Astrocyte of the spinal cord (primary cell): ENCODE data around the gene SPATA12.

Experiments
- DNase-seq: peaks from one replicate; pipeline ENCODE4 v3.0.0; 2011; ENCODE audit warnings: low read depth, low spot score
- H3K4me3 ChIP-seq: 2 replicates; pipeline ENCODE4 v1.5.1; 2011; ENCODE audit warnings: low read depth, mild to moderate bottlenecking, low read length, moderate library complexity
- CTCF ChIP-seq: IDR thresholded peaks from 2 replicates; pipeline ENCODE4 v1.5.1; 2012; ENCODE audit warnings: low read depth, mild to moderate bottlenecking, low read length, inconsistent platforms
- in situ Hi-C: cut with HindIII; loops from 2 replicates; pipeline ENCODE4 v1.10.0; 2017; ENCODE audit warnings: low sequenced_read_pairs

SPATA12 gene, protein sequence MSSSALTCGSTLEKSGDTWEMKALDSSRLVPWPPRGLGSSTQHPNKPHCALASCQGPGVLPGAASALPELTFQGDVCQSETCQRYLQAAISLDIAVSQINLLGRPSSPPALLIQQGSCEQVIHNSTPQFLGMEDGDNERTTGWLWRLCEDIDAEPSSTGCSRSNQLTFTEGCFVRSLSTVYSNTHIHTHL

DNA sequence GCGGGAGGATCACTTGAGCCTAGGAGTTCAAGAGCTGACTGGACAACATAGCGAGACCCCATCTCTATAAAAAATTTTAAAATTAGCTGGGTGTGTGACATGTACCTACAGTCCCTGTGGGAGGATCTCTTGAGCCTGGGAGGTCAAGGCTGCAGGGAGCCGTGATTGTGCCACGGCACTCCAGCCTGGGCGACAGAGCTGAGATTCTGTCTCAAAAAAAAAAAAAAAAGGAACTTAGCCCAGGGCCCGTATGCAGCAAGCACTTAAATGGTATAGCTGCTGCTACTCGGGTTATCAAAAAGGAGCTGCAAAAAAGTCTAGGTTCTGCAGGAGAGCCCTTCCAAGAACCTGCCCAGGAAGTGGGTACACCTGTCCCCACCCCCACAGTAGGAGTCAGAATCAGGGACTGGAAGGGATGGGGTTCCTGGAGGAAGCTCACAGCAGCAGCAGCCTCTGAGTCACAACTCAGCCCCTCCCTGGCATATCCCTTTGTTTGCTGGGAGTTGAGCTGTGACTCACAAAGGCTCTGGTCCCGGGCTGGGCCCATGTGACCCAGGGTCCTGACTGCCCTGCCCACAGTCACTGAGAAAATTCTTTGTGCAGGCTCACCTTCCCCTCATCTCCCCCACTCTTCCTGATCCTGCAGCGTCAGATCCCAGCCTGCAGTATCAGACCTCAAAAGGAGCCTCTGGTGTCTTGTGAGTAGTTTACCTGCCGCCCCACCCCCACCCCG is at the start of gene SPATA12:
SPATA12 (plus strand) TSS at position 576 of the 733 bp plus-strand sequence. CDS start 13,031 bp downstream, outside the sequence.
- no peak for TF ChIP-seq CTCF
- in situ Hi-C loops, result no loop called here
- H3K4me3 ChIP-seq, result no peak within 1 kb of the TSS
- DNase-seq, result peak; percentile 91

DNA sequence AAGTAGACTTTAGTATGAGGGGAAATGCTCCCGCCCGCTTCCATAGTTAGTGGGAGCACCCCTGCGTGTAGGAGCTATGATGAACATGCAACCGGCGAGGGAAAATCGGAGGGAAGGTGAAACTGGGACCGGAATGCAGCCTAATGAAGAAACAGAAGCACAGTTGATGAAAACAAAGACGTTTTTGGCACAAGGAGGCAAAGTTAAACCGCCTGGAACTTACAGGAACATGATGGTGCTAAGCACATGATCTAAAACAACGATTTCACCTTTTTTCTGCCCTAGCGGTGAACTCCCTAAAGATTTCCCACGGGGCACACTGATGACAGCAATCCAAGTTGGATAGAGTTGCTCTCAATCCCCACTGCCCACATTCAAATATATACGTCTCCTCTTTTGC is 49.4 kb upstream of the SPATA12 start:
- no peak for DNase-seq
- TF ChIP-seq CTCF, result no peak
- no peak overlapping the region for H3K4me3 ChIP-seq
- in situ Hi-C loops, result no loop called here

- DNase-seq, result no peak
- H3K4me3 ChIP-seq, result no peak overlapping the region
- in situ Hi-C loops, result no loop called here
- no peak for TF ChIP-seq CTCF
These were observed 47.6 kb upstream of the SPATA12 start for GRCh38 chr3:57012847-57013246.

DNA sequence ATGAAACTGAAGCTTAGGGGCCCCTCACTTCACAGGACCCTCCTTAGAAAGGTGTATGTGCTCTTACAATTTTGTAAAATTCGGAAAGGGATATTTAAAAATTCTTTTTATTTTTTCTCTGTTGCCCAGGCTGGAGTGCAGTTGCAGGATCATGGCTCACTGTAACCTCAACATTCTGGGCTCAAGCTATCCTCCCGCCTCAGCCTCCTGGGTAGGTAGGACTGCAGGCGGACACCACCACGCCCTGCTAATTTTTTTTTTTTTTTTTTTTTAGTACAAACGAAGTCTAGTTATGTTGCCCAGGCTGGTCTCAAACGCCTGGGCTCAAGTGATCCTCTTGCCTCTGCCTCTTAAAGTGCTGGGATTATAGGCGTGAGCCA is 45.1 kb upstream of the SPATA12 start:
- H3K4me3 ChIP-seq, result no peak overlapping the region
- in situ Hi-C loops, result no loop called here
- no peak for DNase-seq
- no peak for TF ChIP-seq CTCF

GRCh38 chr3:57015912-57016311 is 44.6 kb upstream of the SPATA12 start:
- in situ Hi-C loops, result no loop called here
- DNase-seq, result no peak
- TF ChIP-seq CTCF, result no peak
- no peak overlapping the region for H3K4me3 ChIP-seq

- H3K4me3 ChIP-seq, result no peak overlapping the region
- peak; percentile 31 for DNase-seq
- in situ Hi-C loops, result no loop called here
- no peak for TF ChIP-seq CTCF
These were observed 43.0 kb upstream of the SPATA12 start for GRCh38 chr3:57017459-57017845.
